Measurements from ENCODE around the gene SLC43A3.
"Not testable (repeated sequence)": the region's sequence is repeated elsewhere in the genome, so short reads cannot be mapped to it uniquely, and the experiment has no call there.

The SLC43A3 gene

DNA sequence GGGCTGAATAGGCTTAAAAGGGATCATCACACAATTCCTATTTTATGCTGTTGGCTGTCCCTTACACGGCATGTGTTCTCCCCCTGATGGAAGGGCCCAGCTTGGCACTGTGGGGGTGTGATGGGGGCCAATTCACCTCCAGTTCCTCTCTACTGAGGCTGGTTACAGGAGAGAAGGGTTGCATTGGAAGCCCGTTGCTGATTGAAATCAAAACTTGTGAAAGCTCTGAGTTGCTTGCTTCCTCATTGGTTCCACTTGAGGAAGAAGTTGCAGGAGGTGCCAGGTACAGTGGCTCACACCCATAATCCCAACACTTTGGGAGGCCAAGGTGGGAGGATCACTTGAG lies 23.1 kb downstream of the SLC43A3 start:
- DNase-seq, result peak; percentile 42

- DNase-seq, result not testable (repeated sequence)
These were observed 23.7 kb downstream of the SLC43A3 start for GRCh38 chr11:57403003-57403801.

DNA sequence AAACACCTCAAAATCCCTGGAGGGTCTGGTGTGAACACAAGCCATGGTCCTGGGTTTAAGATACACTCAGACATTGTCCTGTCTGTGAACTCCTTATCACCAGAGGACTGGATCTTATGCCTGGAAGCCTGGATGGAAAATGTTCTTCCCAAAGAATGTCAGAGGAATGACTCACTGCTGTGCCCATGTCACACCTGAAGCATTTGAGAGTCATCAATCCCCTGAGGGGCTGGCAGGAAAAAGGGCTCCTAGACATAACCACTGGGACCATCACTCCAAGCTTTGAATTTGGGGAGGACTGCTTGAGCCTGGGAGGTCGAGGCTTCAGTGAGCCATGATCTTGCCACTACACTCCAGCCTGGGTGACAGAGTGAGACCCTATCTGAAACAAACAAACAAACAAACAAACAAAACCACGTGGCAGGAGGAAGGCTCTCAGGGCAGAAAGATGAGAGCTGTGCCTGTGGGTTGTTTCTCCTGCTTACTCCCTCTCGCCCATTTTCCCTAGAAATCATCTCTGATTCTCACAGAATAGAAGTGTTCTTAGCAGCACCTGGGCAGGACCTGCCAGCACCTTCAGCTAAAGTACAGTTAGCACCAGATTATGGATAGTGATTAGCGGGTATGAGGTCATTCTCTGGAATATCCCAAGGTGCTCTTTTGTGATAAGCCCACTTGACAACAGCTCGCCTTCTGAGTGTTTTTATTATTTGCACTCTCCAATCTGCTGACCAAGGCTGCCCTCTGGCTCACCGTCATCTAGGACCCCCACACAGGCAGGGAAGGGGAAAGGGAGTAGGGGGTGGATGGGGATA lies 24.5 kb downstream of the SLC43A3 start:
- DNase-seq, result no peak

- DNase-seq, result no peak
These were observed 26.8 kb downstream of the SLC43A3 start for GRCh38 chr11:57399972-57400578.

- no peak for DNase-seq
These were observed 27.7 kb downstream of the SLC43A3 start for GRCh38 chr11:57399221-57399620.

DNA sequence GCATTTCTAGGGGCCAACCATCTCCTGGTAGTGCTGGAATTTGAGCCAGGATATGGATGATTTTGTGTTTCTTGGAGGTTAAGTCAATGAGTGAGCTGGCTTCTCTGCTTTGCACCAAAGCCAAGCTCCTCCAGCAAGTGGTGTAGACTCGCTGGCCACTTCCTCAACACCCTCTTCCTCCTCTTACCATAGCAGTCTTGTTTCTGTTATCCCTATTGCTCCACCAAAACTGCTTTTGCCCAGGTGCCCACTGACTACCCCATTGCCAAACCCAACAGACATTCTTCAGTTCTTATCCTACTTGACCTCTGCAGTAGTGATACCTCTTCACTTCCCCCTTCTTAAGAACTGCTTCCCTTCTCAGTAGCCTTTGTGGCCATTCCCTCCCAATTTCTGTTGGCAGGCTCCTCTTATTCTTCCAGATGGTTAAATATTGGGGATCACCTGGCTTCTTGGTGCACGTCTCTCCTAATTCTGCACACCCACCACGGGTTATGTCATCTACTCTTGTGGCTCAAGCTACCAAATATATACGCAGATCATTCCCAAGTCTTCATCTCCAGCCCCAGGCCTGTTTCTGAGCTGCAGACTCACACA lies 29.4 kb downstream of the SLC43A3 start:
- DNase-seq, result no peak

- no peak for DNase-seq
These were observed 30.2 kb downstream of the SLC43A3 start for GRCh38 chr11:57396744-57397143.

DNA sequence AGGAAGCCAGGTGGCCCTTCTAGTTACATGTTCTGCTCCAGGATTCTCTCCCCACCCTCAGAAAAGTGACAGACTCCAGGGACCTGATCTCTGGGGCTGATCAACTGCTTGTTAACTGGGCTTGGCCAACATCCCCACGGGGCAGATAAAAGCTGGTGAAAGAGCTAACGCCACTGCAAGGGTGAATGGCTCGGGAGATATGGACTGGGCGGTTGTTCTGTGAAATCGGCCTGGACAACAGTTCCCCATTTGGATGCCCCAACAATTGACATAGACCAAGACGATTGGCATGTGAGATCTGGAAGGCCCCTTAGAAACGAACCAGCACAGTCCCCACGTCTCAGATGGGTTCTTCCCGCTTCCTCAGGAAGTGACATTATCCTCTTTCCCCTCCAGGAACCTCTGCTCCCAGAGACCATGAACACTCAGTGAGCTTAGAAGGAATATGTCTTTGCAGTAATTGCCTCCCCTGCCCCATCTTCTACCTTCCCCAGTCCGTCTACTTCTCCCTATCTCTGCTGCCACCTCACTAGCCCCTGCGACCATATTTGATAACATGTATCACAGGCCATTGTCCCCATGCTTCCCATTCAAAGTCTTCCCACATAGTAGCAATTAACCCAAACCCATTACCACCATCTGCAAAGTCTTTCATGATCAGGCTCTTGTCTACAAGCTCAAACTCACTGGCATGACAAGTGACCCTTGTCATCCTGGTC lies 30.9 kb downstream of the SLC43A3 start:
- DNase-seq, result no peak

DNA sequence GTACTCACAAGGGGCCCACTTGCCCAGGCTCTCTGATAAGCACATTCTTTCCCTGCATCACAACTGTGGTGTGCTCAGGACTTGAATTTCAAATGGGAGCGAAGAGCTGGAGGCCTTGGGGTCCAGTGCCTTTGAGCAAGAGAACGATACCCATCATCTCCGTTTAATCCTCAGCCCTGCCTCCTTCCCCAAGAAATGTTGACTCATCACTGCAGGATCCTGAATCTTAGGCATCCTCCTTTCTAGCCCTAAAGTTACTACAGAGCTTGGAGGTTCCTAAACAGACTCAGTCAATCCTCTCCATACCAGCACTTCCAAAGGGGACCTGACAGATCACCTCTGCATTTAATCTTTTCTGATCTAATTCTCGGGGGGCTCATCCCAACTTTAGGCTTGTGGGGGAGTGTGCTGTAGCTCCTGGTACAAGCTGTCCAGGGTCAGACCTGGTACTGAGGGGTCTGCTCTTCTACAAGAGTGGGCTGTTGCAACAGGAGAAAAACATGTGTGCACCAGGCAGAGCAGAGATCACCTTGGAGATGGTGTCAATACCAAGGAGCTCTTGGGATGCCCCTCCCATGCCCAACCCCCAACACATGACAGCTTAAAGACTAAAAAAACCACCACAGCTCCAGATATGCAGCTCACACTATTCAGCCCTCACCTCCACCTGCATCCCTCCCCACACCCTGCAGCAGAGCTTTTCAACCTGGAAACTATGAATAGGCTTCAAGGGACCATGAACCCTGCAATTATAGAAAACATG lies 32.5 kb downstream of the SLC43A3 start:
- no peak for DNase-seq

GRCh38 chr11:57392763-57393105 lies 34.2 kb downstream of the SLC43A3 start:
- no peak for DNase-seq

DNA sequence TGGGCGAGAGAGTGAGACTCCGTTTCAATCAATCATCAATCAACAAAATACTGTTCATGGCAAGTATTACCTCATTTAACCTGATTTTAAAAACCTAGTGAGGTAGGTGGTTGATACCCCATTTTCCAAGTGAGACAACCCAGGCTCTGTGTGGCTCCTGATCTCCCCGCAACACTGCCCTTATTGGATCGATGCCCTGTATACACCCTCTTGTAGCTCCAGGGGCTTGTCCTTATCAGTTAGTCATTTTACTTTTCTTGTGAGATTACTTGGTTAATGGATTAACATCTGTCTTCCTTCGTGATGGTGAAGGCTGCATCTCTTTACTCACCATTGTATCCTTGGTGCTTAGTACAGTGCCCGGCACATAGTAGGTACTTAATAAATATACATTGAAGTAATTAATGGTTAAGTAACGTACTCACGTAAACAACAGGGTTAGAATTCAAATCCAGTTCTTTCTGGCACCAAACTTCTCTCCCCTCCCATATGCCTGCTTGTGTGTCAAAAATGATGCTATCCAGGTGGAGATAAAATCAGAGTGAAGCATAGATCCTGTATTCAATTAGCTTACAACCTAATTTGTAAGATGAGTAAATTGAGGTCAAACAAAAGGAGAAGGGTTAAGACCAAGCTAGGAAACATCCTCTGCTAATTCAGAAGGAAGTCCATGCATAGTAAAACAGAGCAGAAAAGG lies 34.7 kb downstream of the SLC43A3 start:
- DNase-seq, result no peak

- DNase-seq, result no peak
These were observed 35.4 kb downstream of the SLC43A3 start for GRCh38 chr11:57391539-57391938.

DNA sequence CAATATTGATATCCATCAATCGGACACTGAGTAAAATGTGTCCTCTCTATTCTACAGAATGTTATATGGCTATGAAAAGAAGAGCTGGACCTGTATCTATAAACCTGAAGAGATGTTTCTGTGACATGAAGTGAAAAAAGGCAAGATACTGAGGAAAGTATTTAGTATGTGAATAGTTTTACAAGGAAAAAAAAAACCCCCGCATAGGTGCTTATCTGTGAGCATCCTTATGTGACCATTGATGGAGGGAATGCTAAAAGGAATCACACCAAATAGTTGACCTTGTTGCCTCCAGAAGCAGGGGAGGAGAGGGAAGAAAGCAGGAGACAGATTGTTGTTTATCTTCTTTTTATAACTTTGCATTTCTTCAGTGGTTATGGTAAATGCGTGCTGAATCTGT lies 35.8 kb downstream of the SLC43A3 start:
- DNase-seq, result no peak

DNA sequence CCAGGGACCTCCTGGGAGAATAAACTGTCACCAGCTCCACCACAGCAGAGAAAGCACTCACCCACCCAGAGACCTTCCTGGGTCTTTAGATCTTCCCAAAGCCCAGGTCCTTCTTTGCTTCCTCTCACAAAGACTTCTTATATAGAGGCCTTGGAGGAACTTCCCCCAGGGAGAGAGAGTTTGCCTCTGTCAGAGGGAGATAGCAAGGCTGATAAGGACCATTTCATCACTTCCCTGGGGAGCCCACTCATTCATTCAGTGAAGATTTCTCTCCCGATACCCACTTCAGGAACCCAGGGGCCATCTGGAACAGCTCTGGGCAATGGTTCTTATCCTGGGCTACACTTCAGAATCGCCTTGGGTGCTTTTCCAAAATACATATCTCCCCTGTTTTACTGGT lies 36.4 kb downstream of the SLC43A3 start, which contains the start of gene PRG2:
PRG2 (minus strand) TSS at position 116 of the 400 bp plus-strand sequence. CDS start 706 bp downstream, outside the sequence.
- DNase-seq, result no peak

- DNase-seq, result peak; percentile 39
These were observed 39.5 kb downstream of the SLC43A3 start for GRCh38 chr11:57387289-57388030.

DNA sequence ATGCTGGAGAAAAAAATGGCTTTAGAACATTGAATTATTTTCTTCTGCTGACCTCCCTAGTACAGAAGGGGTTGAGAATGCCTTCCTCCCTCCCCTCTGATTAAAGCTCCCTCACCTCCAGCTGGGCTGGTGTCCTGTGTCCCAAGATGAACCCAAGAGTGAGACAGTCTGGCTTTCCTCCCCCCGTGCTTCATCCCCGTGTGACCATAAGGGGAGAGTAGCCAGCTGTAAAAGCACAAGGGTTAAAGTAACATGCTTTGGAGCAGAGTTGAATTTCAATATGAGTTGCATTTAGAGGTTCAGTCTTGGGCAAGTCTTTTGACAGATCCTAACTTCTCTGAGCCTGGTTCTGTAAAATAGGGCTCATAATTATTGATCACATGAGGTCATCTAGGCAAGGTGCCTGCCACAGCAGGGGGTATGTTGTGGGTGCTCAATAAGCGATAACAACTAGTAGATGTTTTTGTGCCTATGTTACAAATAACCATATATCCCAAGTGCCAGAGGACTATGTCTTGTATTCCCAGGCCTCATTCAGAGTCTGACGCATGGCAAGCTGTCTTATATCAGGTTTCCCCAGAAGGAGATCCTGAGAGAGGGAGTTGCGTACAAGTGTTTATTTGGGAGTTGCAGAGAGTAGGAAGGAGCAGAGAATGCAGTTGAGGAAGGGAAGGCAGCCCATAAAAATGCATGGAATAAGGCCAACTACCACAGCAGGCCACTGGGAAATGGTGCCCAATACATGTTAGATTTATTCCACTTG lies 40.6 kb downstream of the SLC43A3 start:
- DNase-seq, result no peak

DNA sequence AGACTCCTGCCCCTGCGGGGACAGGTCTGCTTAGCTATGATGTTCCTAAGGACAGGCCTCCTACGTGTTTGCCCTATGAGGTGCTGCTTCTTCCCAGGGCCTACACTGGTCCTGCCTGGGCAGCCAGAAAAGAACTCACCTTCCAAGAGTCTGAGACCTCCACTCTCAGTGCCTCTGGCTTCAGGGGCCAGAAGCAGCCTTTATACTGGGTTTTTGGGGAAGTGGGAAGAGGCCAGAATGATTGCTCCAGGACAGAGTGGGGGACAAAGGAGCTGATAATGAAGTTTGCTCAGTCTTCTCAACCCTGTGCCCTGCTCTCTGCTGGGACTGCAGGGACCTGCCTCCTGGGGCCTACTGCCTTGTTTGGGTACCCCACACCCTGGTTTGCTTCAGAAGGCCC lies 45.9 kb downstream of the SLC43A3 start, which contains the start of gene PRG3:
PRG3 (minus strand) TSS at position 176 of the 400 bp plus-strand sequence. CDS start 442 bp downstream, outside the sequence.
- DNase-seq, result no peak

- DNase-seq, result no peak
These were observed 47.2 kb downstream of the SLC43A3 start for GRCh38 chr11:57379732-57380131.

DNA sequence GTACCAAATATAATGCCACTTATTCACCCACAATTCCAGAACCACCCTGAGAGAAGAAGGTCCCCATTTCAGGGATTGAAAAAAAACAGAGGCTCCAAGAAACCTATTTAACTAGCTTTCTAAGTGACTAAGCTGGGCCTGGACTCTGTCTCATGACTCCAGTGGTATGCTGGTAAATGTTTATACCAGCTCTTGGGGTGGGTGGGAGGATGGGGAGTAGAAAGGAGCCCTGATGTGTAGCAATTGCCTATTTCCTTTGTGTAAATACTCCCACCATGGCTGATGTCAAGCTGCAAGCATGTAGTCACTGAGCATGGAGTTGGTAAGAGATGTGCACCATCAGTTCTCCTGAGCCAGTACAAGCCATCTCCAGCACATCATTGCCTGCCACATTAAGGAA lies 48.7 kb downstream of the SLC43A3 start:
- peak; percentile 67 for DNase-seq

DNA sequence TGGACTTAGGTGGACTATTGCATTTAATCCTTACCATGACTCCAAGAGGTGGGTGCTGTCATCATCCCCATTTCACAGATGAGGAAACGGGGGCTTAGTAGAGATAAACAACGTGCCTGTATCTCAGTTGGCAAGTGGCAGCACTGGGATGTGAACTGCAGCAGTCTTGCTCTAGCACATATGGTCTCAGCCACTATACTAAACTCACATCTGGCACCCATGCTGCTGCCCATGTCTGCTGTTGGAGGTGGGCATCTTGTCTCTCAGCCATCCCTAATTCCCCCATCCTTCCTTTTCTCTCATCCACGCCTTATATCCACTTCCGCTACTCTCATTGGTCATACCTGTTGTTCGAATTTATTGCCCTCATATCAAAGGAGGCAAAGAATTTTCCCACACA lies 49.8 kb downstream of the SLC43A3 start:
- DNase-seq, result no peak

All from suppressor macrophage treated with lipopolysaccharide for 4 hours (primary cell).